IMR-90 (cell line): ENCODE data around the gene ORC6. TPM values are rescaled to one million over a fixed set of nuclear protein-coding genes. Genes with fewer than 3 reads are reported as not detected.

Experiments
- ATAC-seq: fragments of 200-7000 bp; cut with Tn5 transposase; 2 replicates; pipeline ENCODE4 v1.9.1; 2020; ENCODE audit warnings: low read depth, mild to moderate bottlenecking, moderate library complexity
- BruUV-seq: library from RNA; stranded (reverse); fragments of 400-500 nt; replicated peaks from 2 replicates; lab custom pipeline; 2021; lab: Mats Ljungman, UMichigan
- CTCF ChIA-PET: fragments of 300-600 bp; formaldehyde crosslinking; extraction: SDS; loops from one replicate; lab custom pipeline; 2021; ENCODE audit warnings: antibody characterized with exemption; lab: Yijun Ruan, JAX
- POLR2A ChIA-PET: fragments of 300-600 bp; sonication (Branson Sonifier 250); formaldehyde crosslinking; loops from one replicate; lab custom pipeline; 2022; ENCODE audit warnings: antibody characterized with exemption; ENCODE audit not compliant: unreplicated experiment; lab: Charles Lee
- DNase-seq: peaks from one replicate; pipeline ENCODE4 v3.0.0; 2013
- H2AFZ ChIP-seq: replicated peaks from 2 replicates; pipeline ENCODE3; 2013; ENCODE audit warnings: low read length, mild to moderate bottlenecking; ENCODE audit not compliant: poor library complexity
- H2AK5ac ChIP-seq: 2 replicates; pipeline ENCODE4 v1.6.1; 2013; ENCODE audit warnings: low read depth, low read length, inconsistent platforms
- H2AK9ac ChIP-seq: replicated peaks from 2 replicates; pipeline ENCODE3; 2013; ENCODE audit warnings: mild to moderate bottlenecking, low read depth, low read length, moderate library complexity; ENCODE audit not compliant: poor library complexity
- H2BK120ac ChIP-seq: 2 replicates; pipeline ENCODE4 v1.6.1; 2013; ENCODE audit warnings: low read depth, low read length, inconsistent platforms
- H2BK15ac ChIP-seq: 3 replicates; pipeline ENCODE4 v1.6.1; 2013; ENCODE audit warnings: low read depth, low read length, inconsistent platforms
- H2BK20ac ChIP-seq: 2 replicates; pipeline ENCODE4 v1.6.1; 2013; ENCODE audit warnings: low read depth, mild to moderate bottlenecking, inconsistent platforms, low read length, moderate library complexity
- H2BK5ac ChIP-seq: 2 replicates; pipeline ENCODE4 v1.6.1; 2013; ENCODE audit warnings: mild to moderate bottlenecking, low read depth, low read length, inconsistent platforms; ENCODE audit not compliant: poor library complexity, severe bottlenecking
- H3K14ac ChIP-seq: replicated peaks from 2 replicates; pipeline ENCODE4 v1.6.1; 2013; ENCODE audit warnings: low read depth, low read length, inconsistent platforms
- H3K18ac ChIP-seq: 2 replicates; pipeline ENCODE4 v1.6.1; 2013; ENCODE audit warnings: low read depth, low read length, control low read depth
- H3K23ac ChIP-seq: 2 replicates; pipeline ENCODE4 v1.6.1; 2013; ENCODE audit warnings: low read depth, low read length, inconsistent platforms
- H3K27ac ChIP-seq: 2 replicates; pipeline ENCODE4 v1.5.1; 2013; ENCODE audit warnings: mild to moderate bottlenecking, control low read depth, low read length; ENCODE audit not compliant: insufficient read depth
- H3K27me3 ChIP-seq: 2 replicates; pipeline ENCODE4 v1.6.1; 2013; ENCODE audit warnings: low read length; ENCODE audit not compliant: control insufficient read depth, insufficient read depth
- H3K36me3 ChIP-seq: 2 replicates; pipeline ENCODE4 v1.6.1; 2013; ENCODE audit warnings: low read length, mixed read lengths; ENCODE audit not compliant: control insufficient read depth, insufficient read depth
- H3K4ac ChIP-seq: 2 replicates; pipeline ENCODE4 v1.6.1; 2013; ENCODE audit warnings: low read depth, low read length, inconsistent platforms
- H3K4me1 ChIP-seq: 2 replicates; pipeline ENCODE4 v1.6.1; 2013; ENCODE audit warnings: low read length, mixed read lengths; ENCODE audit not compliant: control insufficient read depth, insufficient read depth
- H3K4me2 ChIP-seq: 2 replicates; pipeline ENCODE4 v1.6.1; 2013; ENCODE audit warnings: low read depth, mild to moderate bottlenecking, control low read depth, low read length, moderate library complexity
- H3K4me3 ChIP-seq: 2 replicates; pipeline ENCODE4 v1.5.1; 2013; ENCODE audit warnings: low read depth, mild to moderate bottlenecking, control low read depth, low read length, moderate library complexity; ENCODE audit not compliant: insufficient read depth
- H3K56ac ChIP-seq: 2 replicates; pipeline ENCODE4 v1.6.1; 2013; ENCODE audit warnings: low read length, inconsistent platforms; ENCODE audit not compliant: insufficient read depth; ENCODE audit errors: extremely low read depth
- H3K79me1 ChIP-seq, 2 experiments: 2 replicates each; pipeline ENCODE4 v1.6.1; 2013; ENCODE audit warnings: low read length in 2 of 2, inconsistent platforms in 1 of 2, low read depth in 1 of 2
- H3K9ac ChIP-seq: 2 replicates; pipeline ENCODE4 v1.6.1; 2013; ENCODE audit warnings: low read depth, low read length, control low read depth
- H3K9me1 ChIP-seq: 2 replicates; pipeline ENCODE4 v1.6.1; 2013; ENCODE audit warnings: low read length, inconsistent platforms; ENCODE audit not compliant: insufficient read depth
- H3K9me3 ChIP-seq: 2 replicates; pipeline ENCODE4 v1.6.1; 2013; ENCODE audit warnings: low read length; ENCODE audit not compliant: control insufficient read depth, insufficient read depth
- H4K20me1 ChIP-seq: 2 replicates; pipeline ENCODE4 v1.6.1; 2013; ENCODE audit warnings: low read length, inconsistent platforms; ENCODE audit not compliant: insufficient read depth
- H4K5ac ChIP-seq: 2 replicates; pipeline ENCODE4 v1.6.1; 2013; ENCODE audit warnings: mild to moderate bottlenecking, low read depth, low read length, control low read depth
- H4K8ac ChIP-seq, 2 experiments: 2 replicates each; pipeline ENCODE4 v1.6.1; 2013; ENCODE audit warnings: low read depth in 2 of 2, low read length in 2 of 2, control low read depth in 1 of 2, inconsistent platforms in 1 of 2
- H4K91ac ChIP-seq: 2 replicates; pipeline ENCODE4 v1.6.1; 2013; ENCODE audit warnings: low read depth, low read length, inconsistent platforms; ENCODE audit not compliant: insufficient read depth
- BHLHE40 ChIP-seq: fragments of 150-350 bp; IDR thresholded peaks from 2 replicates; pipeline ENCODE4 v1.6.1; 2016; ENCODE audit warnings: mild to moderate bottlenecking, low read depth, low read length
- CHD1 ChIP-seq: IDR thresholded peaks from 2 replicates; pipeline ENCODE4 v1.6.1; 2012; ENCODE audit warnings: low read depth, low read length, improper control_type of control experiment
- MAFK ChIP-seq: IDR thresholded peaks from 2 replicates; pipeline ENCODE4 v1.6.1; 2012; ENCODE audit warnings: low read depth, low read length, improper control_type of control experiment
- MAZ ChIP-seq: IDR thresholded peaks from 2 replicates; pipeline ENCODE4 v1.6.1; 2012; ENCODE audit warnings: low read depth, mild to moderate bottlenecking, low read length, improper control_type of control experiment, moderate library complexity, borderline replicate concordance
- MXI1 ChIP-seq: IDR thresholded peaks from 2 replicates; pipeline ENCODE4 v1.6.1; 2012; ENCODE audit warnings: low read depth, mild to moderate bottlenecking, low read length, moderate library complexity, borderline replicate concordance
- NFE2L2 ChIP-seq: fragments of 150-350 bp; IDR thresholded peaks from 2 replicates; pipeline ENCODE4 v1.6.1; 2016; ENCODE audit warnings: low read depth, mild to moderate bottlenecking, low read length
- POLR2A ChIP-seq: IDR thresholded peaks from 2 replicates; pipeline ENCODE4 v1.6.1; 2012; ENCODE audit warnings: mild to moderate bottlenecking, low read depth, low read length
- RAD21 ChIP-seq: IDR thresholded peaks from 2 replicates; pipeline ENCODE4 v1.6.1; 2012; ENCODE audit warnings: low read length, improper control_type of control experiment
- RCOR1 ChIP-seq: IDR thresholded peaks from 2 replicates; pipeline ENCODE4 v1.6.1; 2012; ENCODE audit warnings: mild to moderate bottlenecking, low read length, improper control_type of control experiment; ENCODE audit not compliant: insufficient replicate concordance
- WGBS, 2 experiments: methylation state at CpG; one replicate each; pipeline versions ENCODE4 v1.1.5 to v1.1.7; 2013; ENCODE audit warnings: missing lambda C conversion rate in 2 of 2; ENCODE audit not compliant: insufficient read length in 1 of 2; ENCODE audit errors: extremely low coverage in 2 of 2; 5-methylcytosine and 5-hydroxymethylcytosine counted together
- dilution Hi-C: fragments of 300-500 bp; cut with HindIII; formaldehyde crosslinking; loops from one replicate; pipeline ENCODE4 v1.14.3; 2018; ENCODE audit warnings: low sequenced_read_pairs; ENCODE audit not compliant: unreplicated experiment
- in situ Hi-C: fragments of 300-500 bp; cut with MboI; formaldehyde crosslinking; loops from 3 replicates; pipeline ENCODE4 v1.14.3; 2019; ENCODE audit warnings: low sequenced_read_pairs, inconsistent platforms, mixed read lengths
- intact Hi-C: fragments of 100-400 bp; cut with micrococcal nuclease; formaldehyde crosslinking; loops from 2 replicates; pipeline ENCODE4 v1.10.0; 2022
- polyA plus RNA-seq, 3 experiments: library from polyadenylated mRNA; depleted of rRNA; stranded (reverse); fragments of >200 nt; gene quantifications; 2 replicates each; pipeline ENCODE4 v1.2.3, GENCODE V29; 2012; ENCODE audit warnings: low replicate concordance in 1 of 3
- total RNA-seq: library from RNA; depleted of rRNA; stranded (reverse); fragments of >200 nt; gene quantifications from 2 replicates; pipeline ENCODE4 v1.2.3, GENCODE V29; 2012
- TF ChIP-seq, protein P1 (sequence below): conservative IDR thresholded peaks from 2 replicates; pipeline ENCODE4 v1.5.1; 2012; ENCODE audit warnings: mild to moderate bottlenecking, low read depth, low read length, improper control_type of control experiment
- TF ChIP-seq, protein P2 (sequence below): fragments of 150-350 bp; IDR thresholded peaks from 2 replicates; pipeline ENCODE4 v1.6.1; 2016; ENCODE audit warnings: low read depth, mild to moderate bottlenecking, low read length, moderate library complexity, borderline replicate concordance

The ORC6 gene
- total and polyA plus RNA-seq, 2 of the 4 experiments (the other 2 are of a cell fraction): 9.0 to 15.9 TPM

DNA sequence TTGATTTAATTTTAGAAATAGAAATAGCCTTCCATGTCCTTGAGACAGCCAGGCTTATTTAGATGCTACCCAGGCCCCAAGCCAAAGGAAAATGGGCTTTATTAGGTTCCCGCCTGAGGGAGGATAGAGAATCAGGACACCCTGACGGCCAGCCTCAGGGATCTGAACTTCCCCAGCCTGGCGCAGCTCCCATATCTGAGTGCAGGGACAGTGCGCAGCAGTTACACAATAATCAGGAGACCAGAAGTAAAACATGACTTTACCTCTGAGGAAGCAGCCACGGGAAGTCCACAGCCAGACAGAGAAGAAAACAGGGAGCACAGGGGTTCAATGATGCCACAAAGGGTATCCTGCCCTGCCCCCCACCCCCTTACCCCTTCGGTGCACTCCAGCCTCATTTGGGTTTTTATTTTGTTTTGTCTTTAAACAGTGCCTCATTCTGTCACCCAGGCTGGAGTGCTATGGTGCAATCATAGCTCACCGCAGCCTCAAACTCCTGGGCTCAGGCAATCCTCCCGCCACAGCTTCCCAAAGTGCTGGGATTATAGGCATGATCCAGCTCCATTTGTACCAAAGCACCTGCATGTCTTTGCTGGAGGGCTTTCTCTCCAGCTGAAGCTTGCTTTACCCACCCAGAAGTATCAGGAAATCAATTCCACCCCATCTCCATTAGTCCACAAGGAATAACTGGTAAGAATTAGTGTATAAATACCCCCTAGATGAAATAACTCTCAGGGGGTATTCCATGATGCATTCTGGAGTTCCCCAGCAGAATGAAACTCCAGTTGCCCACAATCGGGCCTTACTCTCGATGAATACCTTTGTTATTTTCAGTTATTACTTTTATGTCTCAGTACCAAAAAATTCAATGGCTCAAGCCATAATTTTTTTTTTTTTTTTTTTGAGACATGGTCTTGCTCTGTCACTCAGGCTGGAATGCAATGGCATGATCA is 21.9 kb downstream of the ORC6 start:
- H2AK9ac ChIP-seq: no peak overlapping the region
- no peak overlapping the region for H3K14ac ChIP-seq
- TF ChIP-seq NFE2L2 (no peak), MXI1 (no peak), CHD1 (no peak), RAD21 (no peak), MAZ (no peak), RCOR1 (no peak), MAFK (no peak), BHLHE40 (no peak), POLR2A (no peak)
- TF ChIP-seq, protein P1, sequence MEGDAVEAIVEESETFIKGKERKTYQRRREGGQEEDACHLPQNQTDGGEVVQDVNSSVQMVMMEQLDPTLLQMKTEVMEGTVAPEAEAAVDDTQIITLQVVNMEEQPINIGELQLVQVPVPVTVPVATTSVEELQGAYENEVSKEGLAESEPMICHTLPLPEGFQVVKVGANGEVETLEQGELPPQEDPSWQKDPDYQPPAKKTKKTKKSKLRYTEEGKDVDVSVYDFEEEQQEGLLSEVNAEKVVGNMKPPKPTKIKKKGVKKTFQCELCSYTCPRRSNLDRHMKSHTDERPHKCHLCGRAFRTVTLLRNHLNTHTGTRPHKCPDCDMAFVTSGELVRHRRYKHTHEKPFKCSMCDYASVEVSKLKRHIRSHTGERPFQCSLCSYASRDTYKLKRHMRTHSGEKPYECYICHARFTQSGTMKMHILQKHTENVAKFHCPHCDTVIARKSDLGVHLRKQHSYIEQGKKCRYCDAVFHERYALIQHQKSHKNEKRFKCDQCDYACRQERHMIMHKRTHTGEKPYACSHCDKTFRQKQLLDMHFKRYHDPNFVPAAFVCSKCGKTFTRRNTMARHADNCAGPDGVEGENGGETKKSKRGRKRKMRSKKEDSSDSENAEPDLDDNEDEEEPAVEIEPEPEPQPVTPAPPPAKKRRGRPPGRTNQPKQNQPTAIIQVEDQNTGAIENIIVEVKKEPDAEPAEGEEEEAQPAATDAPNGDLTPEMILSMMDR: no peak
- TF ChIP-seq, protein P2, sequence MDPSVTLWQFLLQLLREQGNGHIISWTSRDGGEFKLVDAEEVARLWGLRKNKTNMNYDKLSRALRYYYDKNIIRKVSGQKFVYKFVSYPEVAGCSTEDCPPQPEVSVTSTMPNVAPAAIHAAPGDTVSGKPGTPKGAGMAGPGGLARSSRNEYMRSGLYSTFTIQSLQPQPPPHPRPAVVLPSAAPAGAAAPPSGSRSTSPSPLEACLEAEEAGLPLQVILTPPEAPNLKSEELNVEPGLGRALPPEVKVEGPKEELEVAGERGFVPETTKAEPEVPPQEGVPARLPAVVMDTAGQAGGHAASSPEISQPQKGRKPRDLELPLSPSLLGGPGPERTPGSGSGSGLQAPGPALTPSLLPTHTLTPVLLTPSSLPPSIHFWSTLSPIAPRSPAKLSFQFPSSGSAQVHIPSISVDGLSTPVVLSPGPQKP: no peak
- no peak for DNase-seq
- H3K4me2 ChIP-seq: no peak overlapping the region
- H3K23ac ChIP-seq: no peak overlapping the region
- no peaks in the 10 kb centered on the region for H4K20me1 ChIP-seq
- no peak overlapping the region for H2AFZ ChIP-seq
- H3K27me3 ChIP-seq: no peaks in the 10 kb centered on the region
- no peak for ATAC-seq
- H2AK5ac ChIP-seq: no peak overlapping the region
- 80% methylated on average over 4 of the region's 10 CpGs; no CpG with 5 or more reads in 1 of the 2 experiments for WGBS, 2 experiments
- in situ Hi-C loops (no loop called here), intact Hi-C loops (no loop called here), dilution Hi-C loops (no loop called here)
- no peaks in the 10 kb centered on the region for H3K36me3 ChIP-seq
- no peak overlapping the region for H3K9ac ChIP-seq
- no TSS peak for BruUV-seq
- no peaks in the 10 kb centered on the region for H3K4me1 ChIP-seq
- H3K9me3 ChIP-seq: no peaks in the 10 kb centered on the region
- no peak overlapping the region for H4K91ac ChIP-seq
- no peak overlapping the region for H2BK20ac ChIP-seq
- H4K8ac ChIP-seq: no peak overlapping the region
- H3K9me1 ChIP-seq: no peaks in the 10 kb centered on the region
- CTCF ChIA-PET: interaction anchor here (0.6 kb wide), 1 partner anchor 66 kb away, joined by 3 read pairs; no protein-coding TSS in a partner anchor
- H3K4me3 ChIP-seq: no peak overlapping the region
- H2BK15ac ChIP-seq: no peak overlapping the region
- H3K79me1 ChIP-seq: no peaks in the 10 kb centered on the region
- no peak overlapping the region for H4K5ac ChIP-seq
- H2BK5ac ChIP-seq: no peak overlapping the region
- H3K56ac ChIP-seq: no peak overlapping the region
- POLR2A ChIA-PET: no interaction called here
- no peak overlapping the region for H2BK120ac ChIP-seq
- H3K27ac ChIP-seq: no peak overlapping the region
- H3K18ac ChIP-seq: no peak overlapping the region
- H3K4ac ChIP-seq: no peak overlapping the region
